HG02981 (cell line): Measurements from ENCODE around the gene MBD3.
"Not testable (repeated sequence)": the region's sequence is repeated elsewhere in the genome, so short reads cannot be mapped to it uniquely, and the experiment has no call there.

Source experiments
- ATAC-seq: cut with Tn5 transposase; IDR thresholded peaks from one replicate; pipeline ENCODE4 v1.9.1; 2021; ENCODE audit warnings: mild to moderate bottlenecking, moderate library complexity; ENCODE audit not compliant: unreplicated experiment

The MBD3 gene

GRCh38 chr19:1592755-1593500, at the start of gene MBD3:
TSS of gene MBD3 (minus strand) at chr19:1592865. CDS start at chr19:1592631, 234 bp downstream.
- ATAC-seq = peak; percentile 64

GRCh38 chr19:1640893-1641448, 48.3 kb upstream of the MBD3 start:
- not testable (repeated sequence) for ATAC-seq

- ATAC-seq = no peak
Observed at GRCh38 chr19:1636325-1637236, 43.9 kb upstream of the MBD3 start.

- no peak for ATAC-seq
Observed at GRCh38 chr19:1634938-1635243, 42.2 kb upstream of the MBD3 start.

- no peak for ATAC-seq
Observed at GRCh38 chr19:1634242-1634937, 41.7 kb upstream of the MBD3 start.

- no peak for ATAC-seq
Observed at GRCh38 chr19:1633269-1633826, 40.7 kb upstream of the MBD3 start.

GRCh38 chr19:1632462-1633268, 40.0 kb upstream of the MBD3 start:
- ATAC-seq = no peak

GRCh38 chr19:1631557-1632100, 39.0 kb upstream of the MBD3 start:
- no peak for ATAC-seq

- ATAC-seq = no peak
Observed at GRCh38 chr19:1630811-1631210, 38.1 kb upstream of the MBD3 start.

- ATAC-seq = no peak
Observed at GRCh38 chr19:1630012-1630411, 37.3 kb upstream of the MBD3 start.

- no peak for ATAC-seq
Observed at GRCh38 chr19:1629256-1629808, 36.7 kb upstream of the MBD3 start.

- no peak for ATAC-seq
Observed at GRCh38 chr19:1627194-1627593, 34.5 kb upstream of the MBD3 start.

GRCh38 chr19:1626417-1627010, 33.8 kb upstream of the MBD3 start:
- no peak for ATAC-seq

GRCh38 chr19:1624458-1624857, 31.8 kb upstream of the MBD3 start:
- ATAC-seq = no peak

GRCh38 chr19:1622541-1622940, 29.9 kb upstream of the MBD3 start:
- no peak for ATAC-seq

GRCh38 chr19:1622007-1622406, 29.3 kb upstream of the MBD3 start:
- ATAC-seq = no peak

- ATAC-seq = no peak
Observed at GRCh38 chr19:1621574-1621973, 28.9 kb upstream of the MBD3 start.

GRCh38 chr19:1621021-1621420, 28.4 kb upstream of the MBD3 start:
- no peak for ATAC-seq

GRCh38 chr19:1620502-1620901, 27.8 kb upstream of the MBD3 start:
- no peak for ATAC-seq
